Measurements from ENCODE around the gene PTX3.

PTX3 gene

GRCh38 chr3:157471064-157471463, 34.4 kb downstream of the PTX3 start:
- Histone ChIP-seq H3K36me3 (no peaks in the 10 kb centered on the region), H3K27ac (no peak overlapping the region), H3K4me1 (ENCODE audit: control insufficient read depth in 1 of 2, insufficient read depth in 1 of 2, low read depth in 1 of 2, low read length in 1 of 2) (peaks cover 48 to 52% of the 10 kb centered on the region in 2 experiments), H3K27me3 (no peaks in the 10 kb centered on the region), H3K4me3 (ENCODE audit: low read depth in 1 of 2, low read length in 1 of 2) (no peak overlapping the region), H3K9me3 (no peaks in the 10 kb centered on the region)
- TF ChIP-seq, protein P1, sequence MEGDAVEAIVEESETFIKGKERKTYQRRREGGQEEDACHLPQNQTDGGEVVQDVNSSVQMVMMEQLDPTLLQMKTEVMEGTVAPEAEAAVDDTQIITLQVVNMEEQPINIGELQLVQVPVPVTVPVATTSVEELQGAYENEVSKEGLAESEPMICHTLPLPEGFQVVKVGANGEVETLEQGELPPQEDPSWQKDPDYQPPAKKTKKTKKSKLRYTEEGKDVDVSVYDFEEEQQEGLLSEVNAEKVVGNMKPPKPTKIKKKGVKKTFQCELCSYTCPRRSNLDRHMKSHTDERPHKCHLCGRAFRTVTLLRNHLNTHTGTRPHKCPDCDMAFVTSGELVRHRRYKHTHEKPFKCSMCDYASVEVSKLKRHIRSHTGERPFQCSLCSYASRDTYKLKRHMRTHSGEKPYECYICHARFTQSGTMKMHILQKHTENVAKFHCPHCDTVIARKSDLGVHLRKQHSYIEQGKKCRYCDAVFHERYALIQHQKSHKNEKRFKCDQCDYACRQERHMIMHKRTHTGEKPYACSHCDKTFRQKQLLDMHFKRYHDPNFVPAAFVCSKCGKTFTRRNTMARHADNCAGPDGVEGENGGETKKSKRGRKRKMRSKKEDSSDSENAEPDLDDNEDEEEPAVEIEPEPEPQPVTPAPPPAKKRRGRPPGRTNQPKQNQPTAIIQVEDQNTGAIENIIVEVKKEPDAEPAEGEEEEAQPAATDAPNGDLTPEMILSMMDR (IDR thresholded peaks at IDR 0.05) = no peak

DNA sequence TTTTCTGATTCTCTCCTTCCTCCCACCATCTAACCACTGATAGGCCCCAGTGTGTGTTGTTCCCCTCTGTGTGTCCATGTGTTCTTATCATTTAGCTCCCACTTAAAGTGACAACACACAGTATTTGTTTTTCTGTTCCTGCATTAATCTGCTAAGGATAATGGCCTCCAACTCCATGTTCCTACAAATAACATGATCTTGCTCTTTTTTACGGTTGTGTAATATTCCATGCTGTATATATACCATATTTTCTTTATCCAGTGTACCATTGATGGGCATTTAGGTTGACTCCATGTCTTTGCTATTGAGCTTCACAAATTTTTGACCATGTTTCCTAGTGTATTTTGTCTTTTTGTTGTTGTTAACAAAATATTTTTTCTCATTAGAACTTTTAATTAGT, 36.0 kb downstream of the PTX3 start:
- Histone ChIP-seq H3K4me1 (ENCODE audit: control insufficient read depth in 1 of 2, insufficient read depth in 1 of 2, low read depth in 1 of 2, low read length in 1 of 2) (peaks cover 33 to 36% of the 10 kb centered on the region in 2 experiments), H3K27me3 (no peaks in the 10 kb centered on the region), H3K9me3 (no peaks in the 10 kb centered on the region), H3K4me3 (ENCODE audit: low read depth in 1 of 2, low read length in 1 of 2) (no peak overlapping the region), H3K36me3 (no peaks in the 10 kb centered on the region), H3K27ac (no peak overlapping the region)
- TF ChIP-seq, protein P1 (IDR thresholded peaks at IDR 0.05) = no peak

GRCh38 chr3:157475921-157476414, 39.3 kb downstream of the PTX3 start:
- TF ChIP-seq, protein P1 (IDR thresholded peaks at IDR 0.05) = no peak

GRCh38 chr3:157477441-157477840, 40.8 kb downstream of the PTX3 start:
- Histone ChIP-seq H3K4me1 (ENCODE audit: control insufficient read depth in 1 of 2, insufficient read depth in 1 of 2, low read depth in 1 of 2, low read length in 1 of 2) (no peaks in the 10 kb centered on the region), H3K36me3 (no peaks in the 10 kb centered on the region), H3K9me3 (no peaks in the 10 kb centered on the region), H3K27ac (no peak overlapping the region), H3K27me3 (no peaks in the 10 kb centered on the region), H3K4me3 (ENCODE audit: low read depth in 1 of 2, low read length in 1 of 2) (no peak overlapping the region)
- TF ChIP-seq, protein P1 (IDR thresholded peaks at IDR 0.05) = no peak

More at GRCh38 chr3:157475921-157476414, 39.3 kb downstream of the PTX3 start:
- no peaks in the 10 kb centered on the region for H3K36me3 ChIP-seq
- no peaks in the 10 kb centered on the region for H3K27me3 ChIP-seq
- peaks cover under 1 to 8% of the 10 kb centered on the region in 2 experiments for H3K4me1 ChIP-seq (ENCODE audit: control insufficient read depth in 1 of 2, insufficient read depth in 1 of 2, low read depth in 1 of 2, low read length in 1 of 2)
- no peaks in the 10 kb centered on the region for H3K9me3 ChIP-seq
- no peak overlapping the region for H3K4me3 ChIP-seq (ENCODE audit: low read depth in 1 of 2, low read length in 1 of 2)
- H3K27ac ChIP-seq = no peak overlapping the region

GRCh38 chr3:157479464-157480243, 43.0 kb downstream of the PTX3 start:
- no peaks in the 10 kb centered on the region for H3K27me3 ChIP-seq
- no peaks in the 10 kb centered on the region for H3K4me1 ChIP-seq (ENCODE audit: control insufficient read depth in 1 of 2, insufficient read depth in 1 of 2, low read depth in 1 of 2, low read length in 1 of 2)
- TF ChIP-seq, protein P1 (IDR thresholded peaks at IDR 0.05) = no peak
- no peaks in the 10 kb centered on the region for H3K9me3 ChIP-seq
- H3K36me3 ChIP-seq = no peaks in the 10 kb centered on the region
- no peak overlapping the region for H3K4me3 ChIP-seq (ENCODE audit: low read depth in 1 of 2, low read length in 1 of 2)
- no peak overlapping the region for H3K27ac ChIP-seq
